Upper lobe of left lung (tissue), 4 donors: Measurements from ENCODE around the gene TENT5C.

ENCODE experiments used
- CTCF ChIP-seq, 6 experiments: fragments of 450-650 bp in 4 of 6; fragments of 200-600 bp in 2 of 6; sonication (generic) in 2 of 6; IDR thresholded peaks; one replicate each; pipeline ENCODE4 v1.5.1; 2016 to 2019; ENCODE audit warnings: antibody characterized with exemption in 6 of 6
- EP300 ChIP-seq, 4 donors: sonication (generic); formaldehyde crosslinking; IDR thresholded peaks; one replicate each; pipeline ENCODE4 v1.5.1; 2017; ENCODE audit warnings: antibody characterized with exemption in 4 of 4, control low read depth in 2 of 4
- POLR2A ChIP-seq, 4 donors: fragments of 450-650 bp; IDR thresholded peaks; one replicate each; pipeline ENCODE4 v1.5.1; 2016 to 2017; ENCODE audit warnings: antibody characterized with exemption in 4 of 4, mild to moderate bottlenecking in 2 of 4
- POLR2AphosphoS5 ChIP-seq, 2 donors: sonication (generic); formaldehyde crosslinking; IDR thresholded peaks; one replicate each; pipeline ENCODE4 v1.5.1; 2017; ENCODE audit warnings: antibody characterized with exemption in 2 of 2

DNA sequence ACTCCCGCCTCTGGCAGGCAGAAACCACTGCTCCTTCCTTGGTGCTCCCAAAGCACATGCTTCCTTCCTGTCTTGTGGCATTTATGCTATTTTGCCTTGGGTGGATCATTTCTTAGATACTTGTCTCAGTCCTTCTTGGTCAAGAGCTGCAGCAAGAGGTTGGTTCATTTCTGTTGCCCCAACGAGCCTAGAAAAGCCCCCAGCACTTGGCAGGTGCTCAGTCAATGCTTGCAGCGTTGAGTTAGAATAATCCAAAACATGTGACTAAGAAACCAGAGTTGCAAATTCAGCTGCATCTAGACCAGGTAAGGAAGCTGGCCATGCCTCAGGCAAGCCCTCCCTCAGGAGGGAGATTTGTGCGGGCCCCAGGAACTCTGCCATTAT is 42.4 kb upstream of the TENT5C start:
- TF ChIP-seq POLR2A (IDR thresholded peaks at IDR 0.05) (no peak), CTCF (IDR thresholded peaks at IDR 0.05) (no peak), POLR2AphosphoS5 (IDR thresholded peaks at IDR 0.05) (no peak), EP300 (IDR thresholded peaks at IDR 0.05) (no peak)
